ENCODE results near the gene NECTIN1.
A peak's percentile ranks its signal among the peaks of the same experiment; 100 is the strongest.

NECTIN1 gene

DNA sequence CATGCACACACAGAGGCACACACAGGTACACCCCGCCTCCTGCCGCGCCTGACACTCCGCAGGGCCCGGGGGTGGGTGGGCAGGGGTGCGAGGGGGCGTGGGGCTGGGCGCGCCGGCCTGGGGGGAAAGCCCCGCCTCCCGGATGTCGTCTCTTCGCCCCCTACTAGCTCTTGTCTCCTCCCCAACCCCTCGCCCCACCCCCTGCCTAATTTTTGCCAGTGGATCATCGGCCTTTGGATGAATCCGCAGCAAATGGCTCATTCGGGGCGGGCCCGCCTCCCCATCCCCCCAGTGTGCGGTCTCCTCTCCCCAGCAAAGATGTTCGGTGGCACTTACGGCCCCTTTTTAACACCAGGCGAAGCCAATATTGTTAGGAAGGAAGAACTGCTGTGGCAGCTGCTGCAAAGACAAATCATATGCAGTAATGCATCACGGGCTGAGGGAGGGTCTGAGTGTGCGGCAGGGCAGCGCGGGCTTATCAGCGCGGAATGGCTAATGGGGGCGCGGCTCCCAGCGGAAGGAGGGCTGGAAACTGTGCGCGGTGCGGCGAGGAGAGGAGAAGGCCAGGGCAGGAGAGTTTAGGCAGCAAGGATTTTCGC is 13.4 kb upstream of the NECTIN1 start:
- Histone ChIP-seq H3K36me3 (ENCODE audit: insufficient read depth, low read length) (no peaks in the 10 kb centered on the region), H3K9me3 (ENCODE audit: low read depth, low read length) (no peaks in the 10 kb centered on the region), H3K4me3 (peak overlapping the region; percentile 33; the same call in 1 of the 2 replicates), H3K9ac (ENCODE audit: insufficient read length) (no peak overlapping the region), H3K27ac (no peak overlapping the region)
- TF ChIP-seq POLR2AphosphoS5 (IDR thresholded peaks at IDR 0.05; ENCODE audit: borderline replicate concordance, low read depth, low read length) (no peak), EZH2 (IDR thresholded peaks at IDR 0.05) (no peak), FOXP2 (optimal IDR thresholded peaks at IDR 0.05; ENCODE audit: control extremely low read depth, extremely low read length, insufficient read depth) (no peak)
- DNase-seq (ENCODE audit: low read depth, low spot score) = no peak

DNA sequence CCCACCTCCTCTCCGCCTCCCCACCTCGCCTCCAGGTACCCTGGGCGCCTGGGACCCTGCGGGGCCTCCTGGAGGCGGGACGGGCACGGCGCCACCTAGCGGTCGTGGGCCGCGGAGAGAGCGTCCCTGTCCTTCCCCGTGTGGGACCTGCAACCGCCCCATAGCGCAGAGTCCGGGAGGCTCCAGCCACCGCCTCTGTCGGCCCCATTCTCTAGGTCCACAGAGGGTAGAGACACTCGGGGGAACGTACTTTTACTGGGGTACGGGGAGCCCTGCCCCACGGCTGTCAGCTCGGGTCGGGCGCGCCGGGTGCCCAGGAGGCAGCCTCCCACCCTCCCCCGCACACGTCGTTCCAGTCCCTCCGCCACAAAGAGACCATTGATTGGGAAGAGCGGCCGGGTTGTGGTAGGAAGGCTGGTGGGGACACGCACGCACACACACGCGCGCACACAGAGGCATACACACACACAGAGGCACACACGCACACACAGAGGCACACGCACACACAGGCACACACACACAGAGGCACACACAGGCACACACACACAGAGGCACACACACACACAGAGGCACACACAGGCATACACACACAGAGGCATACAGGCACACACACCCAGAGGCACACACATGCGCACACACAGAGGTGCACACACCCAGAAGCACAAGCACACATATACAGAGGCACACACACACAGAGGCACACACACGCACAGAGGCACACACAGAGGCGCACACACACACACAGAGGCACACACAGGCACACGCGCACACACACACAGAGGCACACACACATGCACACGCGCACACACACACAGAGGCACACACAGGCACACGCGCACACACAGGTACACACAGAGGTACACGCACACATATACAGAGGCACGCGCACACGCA is 12.6 kb upstream of the NECTIN1 start:
- no peak for DNase-seq (ENCODE audit: low read depth, low spot score)
- Histone ChIP-seq H3K36me3 (ENCODE audit: insufficient read depth, low read length) (no peaks in the 10 kb centered on the region), H3K27ac (no peak overlapping the region), H3K4me3 (no peak overlapping the region), H3K9me3 (ENCODE audit: low read depth, low read length) (no peaks in the 10 kb centered on the region), H3K9ac (ENCODE audit: insufficient read length) (no peak overlapping the region)
- no peak for TF ChIP-seq EZH2 (IDR thresholded peaks at IDR 0.05)
- no peak for TF ChIP-seq POLR2AphosphoS5 (IDR thresholded peaks at IDR 0.05; ENCODE audit: borderline replicate concordance, low read depth, low read length)
- no peak for TF ChIP-seq FOXP2 (optimal IDR thresholded peaks at IDR 0.05; ENCODE audit: control extremely low read depth, extremely low read length, insufficient read depth)

- no peak overlapping the region for H3K9ac ChIP-seq (ENCODE audit: insufficient read length)
- no peak for DNase-seq (ENCODE audit: low read depth, low spot score)
- no peaks in the 10 kb centered on the region for H3K36me3 ChIP-seq (ENCODE audit: insufficient read depth, low read length)
- TF ChIP-seq POLR2AphosphoS5 (IDR thresholded peaks at IDR 0.05; ENCODE audit: borderline replicate concordance, low read depth, low read length) = no peak
- TF ChIP-seq EZH2 (IDR thresholded peaks at IDR 0.05) = no peak
- TF ChIP-seq FOXP2 (optimal IDR thresholded peaks at IDR 0.05; ENCODE audit: control extremely low read depth, extremely low read length, insufficient read depth) = no peak
- no peak overlapping the region for H3K27ac ChIP-seq
- H3K4me3 ChIP-seq = no peak overlapping the region
- no peaks in the 10 kb centered on the region for H3K9me3 ChIP-seq (ENCODE audit: low read depth, low read length)
Measured at GRCh38 chr11:119739975-119740374, 11.0 kb upstream of the NECTIN1 start.

DNA sequence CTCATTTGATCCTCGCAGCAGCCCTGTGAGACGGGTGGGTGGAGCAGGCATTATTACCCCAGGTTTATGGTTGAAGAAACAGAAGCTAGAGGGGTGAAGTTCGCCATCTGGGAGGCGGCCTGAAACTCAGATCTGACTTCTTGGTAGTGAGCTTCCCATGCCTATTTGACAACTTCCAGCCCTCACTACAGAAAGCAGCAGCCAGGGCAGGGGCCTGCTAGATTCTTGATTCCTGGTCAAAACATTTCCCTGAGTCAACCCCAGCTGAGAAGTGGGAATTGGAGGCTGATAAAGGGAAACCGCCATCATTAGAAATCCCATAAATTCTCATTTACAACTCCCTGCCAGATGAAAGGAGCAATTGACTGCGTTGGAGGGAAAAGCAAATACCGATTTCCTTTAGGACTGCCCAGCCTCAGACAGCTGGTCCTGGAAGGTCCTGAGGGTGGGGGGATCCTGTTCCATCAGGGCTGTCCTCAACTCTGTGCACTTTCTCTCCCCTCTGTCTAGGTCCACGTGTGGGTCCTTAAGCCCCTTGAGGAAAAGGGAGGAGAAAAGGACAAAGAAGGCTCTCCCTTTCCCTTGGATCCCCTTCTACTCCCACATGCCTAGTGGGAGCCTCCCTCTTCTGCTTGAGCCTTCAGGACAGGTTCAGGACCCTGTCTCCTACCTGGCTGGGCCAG is 10.2 kb upstream of the NECTIN1 start:
- no peak overlapping the region for H3K9ac ChIP-seq (ENCODE audit: insufficient read length)
- no peaks in the 10 kb centered on the region for H3K36me3 ChIP-seq (ENCODE audit: insufficient read depth, low read length)
- H3K9me3 ChIP-seq (ENCODE audit: low read depth, low read length) = no peaks in the 10 kb centered on the region
- no peak for TF ChIP-seq FOXP2 (optimal IDR thresholded peaks at IDR 0.05; ENCODE audit: control extremely low read depth, extremely low read length, insufficient read depth)
- TF ChIP-seq POLR2AphosphoS5 (IDR thresholded peaks at IDR 0.05; ENCODE audit: borderline replicate concordance, low read depth, low read length) = no peak
- TF ChIP-seq EZH2 (IDR thresholded peaks at IDR 0.05) = no peak
- H3K4me3 ChIP-seq = no peak overlapping the region
- H3K27ac ChIP-seq = no peak overlapping the region
- no peak for DNase-seq (ENCODE audit: low read depth, low spot score)

- Histone ChIP-seq H3K9me3 (ENCODE audit: low read depth, low read length) (no peaks in the 10 kb centered on the region), H3K9ac (ENCODE audit: insufficient read length) (no peak overlapping the region)
Measured at GRCh38 chr11:119738059-119738439, 9.0 kb upstream of the NECTIN1 start.

GRCh38 chr11:119737366-119738058 is 8.5 kb upstream of the NECTIN1 start:
- H3K9me3 ChIP-seq (ENCODE audit: low read depth, low read length) = no peaks in the 10 kb centered on the region
- no peak overlapping the region for H3K27ac ChIP-seq
- TF ChIP-seq FOXP2 (optimal IDR thresholded peaks at IDR 0.05; ENCODE audit: control extremely low read depth, extremely low read length, insufficient read depth) = no peak
- TF ChIP-seq POLR2AphosphoS5 (IDR thresholded peaks at IDR 0.05; ENCODE audit: borderline replicate concordance, low read depth, low read length) = no peak
- TF ChIP-seq EZH2 (IDR thresholded peaks at IDR 0.05) = no peak
- no peaks in the 10 kb centered on the region for H3K36me3 ChIP-seq (ENCODE audit: insufficient read depth, low read length)
- no peak for DNase-seq (ENCODE audit: low read depth, low spot score)
- no peak overlapping the region for H3K9ac ChIP-seq (ENCODE audit: insufficient read length)
- no peak overlapping the region for H3K4me3 ChIP-seq

More at GRCh38 chr11:119738059-119738439, 9.0 kb upstream of the NECTIN1 start:
- Histone ChIP-seq H3K27ac (no peak overlapping the region), H3K4me3 (no peak overlapping the region), H3K36me3 (ENCODE audit: insufficient read depth, low read length) (no peaks in the 10 kb centered on the region)
- no peak for DNase-seq (ENCODE audit: low read depth, low spot score)
- TF ChIP-seq EZH2 (IDR thresholded peaks at IDR 0.05) (no peak), FOXP2 (optimal IDR thresholded peaks at IDR 0.05; ENCODE audit: control extremely low read depth, extremely low read length, insufficient read depth) (no peak), POLR2AphosphoS5 (IDR thresholded peaks at IDR 0.05; ENCODE audit: borderline replicate concordance, low read depth, low read length) (no peak)

GRCh38 chr11:119734788-119735187 is 5.8 kb upstream of the NECTIN1 start:
- Histone ChIP-seq H3K9me3 (ENCODE audit: low read depth, low read length) (no peaks in the 10 kb centered on the region), H3K4me3 (no peak overlapping the region), H3K36me3 (ENCODE audit: insufficient read depth, low read length) (no peaks in the 10 kb centered on the region), H3K27ac (no peak overlapping the region), H3K9ac (ENCODE audit: insufficient read length) (no peak overlapping the region)
- TF ChIP-seq POLR2AphosphoS5 (IDR thresholded peaks at IDR 0.05; ENCODE audit: borderline replicate concordance, low read depth, low read length) = no peak
- TF ChIP-seq EZH2 (IDR thresholded peaks at IDR 0.05) = no peak
- no peak for TF ChIP-seq FOXP2 (optimal IDR thresholded peaks at IDR 0.05; ENCODE audit: control extremely low read depth, extremely low read length, insufficient read depth)
- no peak for DNase-seq (ENCODE audit: low read depth, low spot score)

Data from SK-N-MC (cell line).